GM12872 (cell line): ENCODE data around the gene HMBS.

ENCODE experiments used
- TF ChIP-seq, protein P1 (sequence below): IDR thresholded peaks from 3 replicates; pipeline ENCODE4 v1.5.1; 2011; ENCODE audit warnings: low read depth, mild to moderate bottlenecking, low read length, moderate library complexity; ENCODE audit not compliant: insufficient read depth

Gene HMBS

GRCh38 chr11:119078675-119079420 lies 5.8 kb upstream of the HMBS start:
- TF ChIP-seq, protein P1, sequence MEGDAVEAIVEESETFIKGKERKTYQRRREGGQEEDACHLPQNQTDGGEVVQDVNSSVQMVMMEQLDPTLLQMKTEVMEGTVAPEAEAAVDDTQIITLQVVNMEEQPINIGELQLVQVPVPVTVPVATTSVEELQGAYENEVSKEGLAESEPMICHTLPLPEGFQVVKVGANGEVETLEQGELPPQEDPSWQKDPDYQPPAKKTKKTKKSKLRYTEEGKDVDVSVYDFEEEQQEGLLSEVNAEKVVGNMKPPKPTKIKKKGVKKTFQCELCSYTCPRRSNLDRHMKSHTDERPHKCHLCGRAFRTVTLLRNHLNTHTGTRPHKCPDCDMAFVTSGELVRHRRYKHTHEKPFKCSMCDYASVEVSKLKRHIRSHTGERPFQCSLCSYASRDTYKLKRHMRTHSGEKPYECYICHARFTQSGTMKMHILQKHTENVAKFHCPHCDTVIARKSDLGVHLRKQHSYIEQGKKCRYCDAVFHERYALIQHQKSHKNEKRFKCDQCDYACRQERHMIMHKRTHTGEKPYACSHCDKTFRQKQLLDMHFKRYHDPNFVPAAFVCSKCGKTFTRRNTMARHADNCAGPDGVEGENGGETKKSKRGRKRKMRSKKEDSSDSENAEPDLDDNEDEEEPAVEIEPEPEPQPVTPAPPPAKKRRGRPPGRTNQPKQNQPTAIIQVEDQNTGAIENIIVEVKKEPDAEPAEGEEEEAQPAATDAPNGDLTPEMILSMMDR: no peak

DNA sequence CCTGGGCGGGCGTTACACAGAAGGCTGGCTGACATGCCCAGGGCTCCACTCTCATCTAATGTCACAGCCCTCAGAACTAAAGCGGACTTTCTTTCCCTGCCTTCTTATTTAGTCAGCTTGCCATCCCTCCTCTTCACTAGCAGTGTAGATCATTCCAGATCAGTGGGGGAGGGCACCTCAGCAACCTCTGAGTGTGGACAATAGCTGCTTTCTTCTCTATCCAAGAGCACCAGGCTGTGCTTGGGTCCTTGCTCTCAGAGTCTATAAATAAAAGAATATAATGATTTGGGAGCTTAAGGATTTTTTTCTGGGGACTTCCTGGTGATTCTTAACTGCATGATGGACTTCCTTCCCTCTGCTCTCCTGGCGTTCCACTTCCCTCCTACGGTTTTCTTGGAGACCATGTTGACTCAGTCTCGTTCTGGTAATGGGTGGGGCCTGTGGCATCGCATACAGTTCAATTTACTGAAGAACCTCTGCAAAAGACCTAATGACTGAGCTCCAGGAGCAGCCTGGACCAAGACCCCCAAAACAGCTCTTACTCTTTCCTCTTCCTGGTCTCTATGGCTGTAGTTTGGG lies 2.9 kb upstream of the HMBS start:
- TF ChIP-seq, protein P1: no peak

DNA sequence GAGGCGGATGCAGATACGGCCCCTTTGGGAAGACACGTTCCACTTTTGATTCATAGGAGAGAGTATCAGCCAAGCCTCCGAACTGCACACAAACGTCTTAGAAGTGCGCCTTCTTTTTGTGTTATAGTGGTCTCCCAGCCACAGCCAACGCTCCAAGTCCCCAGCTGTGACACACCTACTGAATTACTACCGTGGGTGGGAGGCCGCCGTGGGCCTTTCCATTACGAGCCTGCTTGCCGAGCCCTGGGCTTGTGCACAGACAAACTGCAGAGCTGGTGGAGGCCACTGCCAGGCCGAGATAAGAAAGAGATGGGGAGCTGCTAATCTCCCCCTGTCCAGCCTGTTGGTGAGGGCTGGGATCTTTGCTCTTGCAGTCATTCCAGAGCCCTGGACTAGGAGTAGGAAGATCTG lies 761 bp downstream of the HMBS start:
- TF ChIP-seq, protein P1: no peak

GRCh38 chr11:119087123-119087522 lies 2.4 kb downstream of the HMBS start:
- TF ChIP-seq, protein P1: no peak

DNA sequence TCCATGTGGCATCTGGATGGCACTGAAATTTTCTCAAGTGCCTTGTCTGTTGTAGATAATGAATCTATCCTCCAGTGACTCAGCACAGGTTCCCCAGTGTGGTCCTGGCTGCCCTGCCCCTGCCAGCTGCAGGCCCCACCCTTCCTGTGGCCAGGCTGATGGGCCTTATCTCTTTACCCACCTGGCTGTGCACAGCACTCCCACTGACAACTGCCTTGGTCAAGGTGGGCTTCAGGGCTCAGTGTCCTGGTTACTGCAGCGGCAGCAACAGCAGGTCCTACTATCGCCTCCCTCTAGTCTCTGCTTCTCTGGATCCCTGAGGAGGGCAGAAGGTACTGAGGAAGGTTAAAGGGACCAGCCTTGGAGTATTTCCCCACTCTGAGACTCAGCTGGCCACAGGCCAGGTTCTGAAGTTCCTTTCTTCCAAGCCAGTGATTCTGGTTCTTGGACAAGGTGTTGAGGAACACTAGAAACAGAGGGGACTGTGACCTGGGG lies 3.1 kb downstream of the HMBS start:
- TF ChIP-seq, protein P1: no peak

DNA sequence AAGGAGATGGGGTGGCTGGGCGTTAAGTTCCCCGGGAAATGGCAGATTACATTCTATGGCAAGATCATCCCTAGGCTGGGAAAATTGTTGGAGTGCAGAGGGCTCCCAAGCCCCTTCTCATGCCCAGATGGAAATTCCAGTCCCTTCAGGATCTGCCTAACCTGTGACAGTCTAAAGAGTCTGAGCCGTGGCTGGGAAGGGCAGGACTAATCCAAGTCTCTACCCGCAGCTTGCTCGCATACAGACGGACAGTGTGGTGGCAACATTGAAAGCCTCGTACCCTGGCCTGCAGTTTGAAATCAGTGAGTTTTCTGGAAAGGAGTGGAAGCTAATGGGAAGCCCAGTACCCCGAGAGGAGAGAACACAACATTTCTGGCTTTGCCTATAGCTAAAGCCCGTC lies 3.7 kb downstream of the HMBS start:
- TF ChIP-seq, protein P1: no peak

- TF ChIP-seq, protein P1: no peak
Measured at GRCh38 chr11:119089319-119089718, 4.6 kb downstream of the HMBS start.
